Left forelimb (tissue), 1 donor: ENCODE measurements around the gene UBE2E2.

ENCODE experiments used
- DNase-seq: peaks from one replicate; pipeline ENCODE4 v3.0.0-alpha.2; 2018; ENCODE audit warnings: low spot score

The UBE2E2 gene

DNA sequence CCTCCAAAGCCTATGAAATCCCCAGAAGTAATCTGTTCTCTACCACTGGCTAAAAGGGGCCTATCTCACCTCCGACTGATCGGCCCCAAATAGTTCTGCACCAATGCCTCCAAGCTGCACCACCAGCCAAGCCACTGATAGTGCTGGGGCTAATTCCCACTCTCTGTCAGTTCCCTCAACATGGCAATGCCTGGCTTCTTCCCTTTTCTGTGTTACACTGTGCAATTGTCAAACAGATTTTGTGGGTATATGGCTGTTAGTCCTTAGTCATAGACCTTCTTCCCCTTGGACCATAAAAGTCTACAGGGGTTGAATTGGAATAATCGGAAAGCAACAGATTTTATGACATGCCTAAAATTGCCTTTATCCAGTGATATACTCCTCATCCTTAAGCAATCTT lies 9.3 kb upstream of the UBE2E2 start:
- no peak for DNase-seq

- DNase-seq = no peak
These were observed 4.3 kb upstream of the UBE2E2 start for GRCh38 chr3:23198801-23199200.

- DNase-seq = no peak
These were observed 3.5 kb upstream of the UBE2E2 start for GRCh38 chr3:23199649-23200048.

DNA sequence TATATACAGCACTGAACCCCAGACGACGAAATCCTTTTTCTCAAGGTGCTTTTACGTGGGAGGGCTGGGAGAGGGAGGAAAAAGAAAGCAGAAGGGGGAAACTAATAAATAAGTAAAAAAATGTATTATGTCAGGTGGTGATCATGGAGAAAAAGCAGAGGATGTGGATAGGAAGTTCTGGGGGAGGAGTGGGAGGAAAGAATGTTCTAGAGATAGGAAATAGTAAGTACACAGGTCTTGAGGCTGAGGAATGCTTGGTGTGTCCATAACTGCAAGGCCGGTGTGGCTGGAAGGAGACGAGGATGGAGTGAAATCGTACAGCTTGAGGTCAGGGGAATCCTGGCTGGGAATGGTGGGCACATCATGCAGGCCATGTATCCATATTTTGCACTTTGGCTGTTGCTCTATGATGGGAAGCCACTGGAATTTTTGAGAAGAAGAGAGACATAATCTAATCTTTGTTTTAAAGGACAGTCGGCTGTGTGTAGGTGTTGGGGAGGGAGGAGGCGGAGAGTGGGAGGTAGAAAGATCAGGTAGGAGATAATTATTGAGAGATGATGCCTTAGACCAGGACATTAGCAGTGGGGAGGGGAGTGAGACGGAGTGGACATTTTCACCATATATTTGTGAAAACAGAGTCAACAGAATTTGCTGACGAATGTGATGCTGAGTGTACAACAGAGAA lies 1.8 kb upstream of the UBE2E2 start:
- DNase-seq = no peak

DNA sequence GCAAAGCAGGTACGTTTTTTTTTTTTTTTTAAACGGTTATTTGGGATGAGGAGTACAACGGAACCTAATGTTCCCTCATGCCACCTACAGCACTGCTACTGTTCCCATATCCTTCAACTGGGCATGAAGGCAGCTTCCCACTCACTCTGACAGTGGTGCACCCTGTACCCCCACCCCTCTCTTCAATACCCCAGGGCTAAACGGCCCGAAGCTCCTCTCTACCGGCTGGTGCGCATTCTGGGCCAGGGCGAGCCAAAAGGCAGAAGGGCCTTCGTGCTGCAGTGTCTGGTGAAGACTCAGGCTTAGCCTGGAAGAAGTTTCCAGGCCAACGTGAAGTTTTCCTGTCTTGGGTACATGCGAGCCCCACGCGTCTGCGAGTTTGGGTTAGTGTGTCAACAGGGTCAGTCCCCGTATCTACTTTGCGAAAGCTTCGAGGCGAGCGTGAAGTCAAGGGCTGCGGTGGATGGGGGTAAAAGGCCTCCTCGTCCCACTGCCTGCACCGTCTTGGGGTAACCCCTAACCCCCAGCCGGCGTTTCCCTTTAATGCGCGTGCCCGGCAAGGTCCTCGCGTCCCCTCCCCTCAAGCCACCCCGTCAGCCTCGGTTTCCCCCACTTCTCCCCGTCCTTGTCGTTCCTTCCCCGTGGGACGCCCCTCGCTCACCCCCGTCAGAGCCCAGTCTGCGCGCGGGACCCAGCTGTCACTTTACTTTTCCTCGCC lies 765 bp upstream of the UBE2E2 start:
- no peak for DNase-seq

DNA sequence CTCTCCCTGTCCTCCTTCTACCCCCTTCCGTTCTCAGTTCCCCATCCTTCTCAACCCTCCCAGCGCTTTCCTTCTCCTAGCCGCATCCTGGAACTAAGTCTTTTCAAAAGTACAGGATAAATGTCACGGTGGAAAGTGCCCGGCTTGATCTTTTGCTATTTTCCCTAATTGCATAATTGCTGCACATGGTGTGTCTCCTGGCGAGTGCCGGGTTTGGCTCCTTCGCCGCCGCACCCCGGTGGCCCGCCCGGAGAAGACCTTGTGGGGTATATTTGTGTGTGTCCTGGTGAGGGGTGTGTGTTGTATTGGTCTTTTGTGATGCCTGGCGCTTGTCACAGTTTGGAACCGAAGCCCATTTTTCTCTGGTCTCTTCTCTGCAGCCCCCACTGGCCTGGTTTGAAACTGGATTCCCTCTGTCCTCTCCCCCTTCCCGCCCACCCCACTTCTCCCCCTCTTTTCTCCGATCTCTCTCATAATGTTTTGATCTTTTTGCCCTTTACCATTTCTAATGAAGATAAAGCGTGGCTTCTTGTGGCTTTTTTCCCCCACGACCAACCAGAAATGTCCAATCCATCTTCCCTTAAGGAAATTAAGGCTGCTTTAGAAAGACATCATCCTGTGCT lies 692 bp downstream of the UBE2E2 start:
- DNase-seq = peak; percentile 70

GRCh38 chr3:23206366-23206765 lies 3.2 kb downstream of the UBE2E2 start:
- DNase-seq = no peak

GRCh38 chr3:23209103-23209502 lies 6.0 kb downstream of the UBE2E2 start:
- DNase-seq = no peak

DNA sequence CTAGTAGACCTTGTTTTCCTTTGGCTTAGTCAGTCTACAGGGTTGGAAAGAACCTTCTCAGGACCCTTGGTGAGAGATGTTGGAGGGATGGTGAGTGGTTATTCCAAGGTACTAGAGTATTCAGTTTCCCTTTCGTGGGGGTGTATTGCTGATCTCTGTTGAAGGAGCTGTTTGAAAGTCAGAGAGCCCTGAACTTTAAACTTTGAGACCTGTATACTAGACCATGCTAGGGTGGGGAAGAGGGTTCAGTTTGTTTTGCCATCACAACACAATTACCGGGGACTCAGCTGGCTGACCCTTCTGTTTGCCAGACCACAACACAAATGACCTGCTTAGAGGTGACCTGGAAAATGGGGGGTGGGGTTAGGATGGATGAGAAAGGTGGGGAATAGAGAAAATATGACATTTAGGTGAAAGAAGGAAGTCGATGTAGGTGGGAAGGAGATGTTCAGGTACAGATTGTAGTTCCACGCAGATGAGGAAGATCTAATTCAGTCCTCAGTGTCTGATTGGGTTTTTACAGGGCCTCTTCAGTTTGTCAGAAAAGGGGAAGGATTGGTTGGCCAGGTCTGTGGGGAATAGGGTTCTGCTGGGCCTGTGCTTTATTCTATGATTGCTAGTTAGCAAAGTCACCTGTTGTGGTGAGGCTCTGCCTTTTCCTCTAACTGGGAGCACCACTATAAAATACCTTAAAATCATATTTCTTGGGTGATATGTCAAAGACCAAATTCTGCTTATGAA lies 6.8 kb downstream of the UBE2E2 start:
- DNase-seq = no peak

DNA sequence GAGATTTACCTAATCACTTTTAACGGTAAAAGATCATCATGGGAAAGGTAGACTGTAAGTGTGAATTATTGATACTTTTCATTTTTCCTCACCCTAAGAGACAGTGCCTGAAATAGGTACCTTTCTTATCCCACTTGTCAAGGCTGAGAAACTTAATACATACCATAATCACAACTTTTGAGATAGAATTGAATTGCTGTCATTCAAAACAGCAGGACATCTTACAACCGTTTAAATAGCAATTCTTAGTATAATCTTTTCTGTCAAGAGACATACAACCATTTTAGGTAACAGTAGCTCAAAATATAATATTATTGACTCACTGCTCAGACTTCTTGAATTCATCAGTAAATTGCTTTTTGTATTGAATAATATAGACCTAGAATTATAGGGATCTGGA lies 10.7 kb downstream of the UBE2E2 start:
- DNase-seq = no peak

DNA sequence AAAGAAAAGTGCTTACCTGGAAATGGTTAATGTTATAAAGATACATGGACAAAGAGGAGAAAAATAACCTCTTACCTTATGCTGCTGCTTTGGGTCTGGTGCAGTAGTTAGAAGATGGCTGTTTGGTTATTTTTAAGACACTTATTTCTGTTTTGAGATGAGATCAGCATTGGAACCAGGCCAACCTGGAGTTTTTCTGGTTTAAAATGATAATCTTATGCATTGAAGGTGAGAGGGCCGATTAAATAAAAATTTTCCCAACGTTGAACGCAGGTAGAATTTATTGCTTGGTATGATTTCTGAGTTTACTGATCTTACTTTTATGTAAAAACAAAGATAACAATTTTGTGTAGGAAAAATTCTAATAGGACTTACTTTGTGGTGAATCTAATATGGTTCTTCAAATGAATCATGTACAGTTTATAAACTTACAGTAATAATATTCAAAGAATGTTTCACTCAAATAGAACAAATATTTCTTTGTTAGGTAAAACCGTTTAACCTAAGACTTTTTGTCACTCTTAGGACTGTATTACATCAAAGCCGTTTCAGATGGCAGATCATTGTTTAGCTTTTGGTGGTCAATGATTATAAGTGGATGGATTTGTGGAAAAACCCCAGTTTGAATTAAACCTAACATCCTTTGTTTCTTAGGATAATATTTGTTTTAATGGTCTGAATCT lies 14.9 kb downstream of the UBE2E2 start:
- DNase-seq = no peak

DNA sequence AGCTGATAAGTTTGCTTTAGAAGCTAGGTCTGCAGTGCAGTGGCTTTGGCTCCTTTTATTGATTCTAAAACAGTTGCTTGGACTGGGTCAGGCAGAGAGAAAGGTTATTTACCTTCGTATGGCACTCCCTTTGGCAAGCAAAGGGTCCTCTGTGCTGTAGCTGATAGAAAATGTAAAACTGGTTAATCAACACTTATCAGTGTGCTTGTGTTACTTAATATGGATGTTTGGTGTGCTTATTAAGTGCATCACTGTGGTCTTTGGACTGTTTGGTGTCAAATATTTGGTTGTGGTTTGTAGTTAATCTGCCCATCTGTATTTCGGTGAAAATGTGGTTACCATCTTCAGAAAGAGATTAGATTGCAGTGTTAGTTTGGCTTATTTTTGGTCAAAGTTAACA lies 16.0 kb downstream of the UBE2E2 start:
- DNase-seq = no peak

GRCh38 chr3:23219552-23219951 lies 16.4 kb downstream of the UBE2E2 start:
- DNase-seq = no peak

DNA sequence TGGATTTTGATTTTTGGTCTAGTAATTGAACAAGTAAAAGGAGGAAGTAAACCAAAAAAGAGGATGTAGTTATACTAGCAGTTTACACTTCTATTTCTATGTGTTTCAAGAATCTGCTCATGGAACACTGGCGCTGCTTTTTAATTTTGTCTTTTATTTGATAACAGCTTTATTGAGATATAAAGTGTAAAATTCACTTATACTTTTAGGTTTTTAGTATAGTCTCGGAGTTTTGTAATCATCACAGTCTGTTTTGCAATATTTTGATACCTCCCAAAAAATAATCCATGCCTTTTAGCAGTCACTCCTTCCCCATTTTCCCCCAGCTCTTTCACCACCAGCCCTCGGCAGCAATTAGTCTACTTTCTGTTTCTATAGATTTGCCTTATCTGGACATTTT lies 18.0 kb downstream of the UBE2E2 start:
- no peak for DNase-seq

DNA sequence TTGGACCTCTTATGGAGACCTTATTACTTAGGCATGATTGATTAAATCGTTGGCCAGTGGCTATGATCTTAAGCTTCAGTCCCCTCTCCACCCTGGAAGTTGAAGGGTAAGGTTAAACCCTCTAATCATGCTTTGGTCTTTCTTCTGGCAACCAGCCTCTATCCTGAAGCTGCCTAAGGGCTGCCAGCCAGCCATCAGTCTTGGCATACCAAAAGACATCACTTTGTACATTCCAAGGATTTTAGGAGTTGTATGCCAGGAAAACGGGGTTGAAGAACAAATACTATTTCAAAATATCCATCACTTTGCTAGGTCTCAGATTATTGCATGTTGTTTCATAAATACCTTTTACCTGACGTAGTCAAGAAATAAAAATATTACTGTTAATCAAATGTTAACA lies 28.9 kb downstream of the UBE2E2 start:
- DNase-seq = no peak

DNA sequence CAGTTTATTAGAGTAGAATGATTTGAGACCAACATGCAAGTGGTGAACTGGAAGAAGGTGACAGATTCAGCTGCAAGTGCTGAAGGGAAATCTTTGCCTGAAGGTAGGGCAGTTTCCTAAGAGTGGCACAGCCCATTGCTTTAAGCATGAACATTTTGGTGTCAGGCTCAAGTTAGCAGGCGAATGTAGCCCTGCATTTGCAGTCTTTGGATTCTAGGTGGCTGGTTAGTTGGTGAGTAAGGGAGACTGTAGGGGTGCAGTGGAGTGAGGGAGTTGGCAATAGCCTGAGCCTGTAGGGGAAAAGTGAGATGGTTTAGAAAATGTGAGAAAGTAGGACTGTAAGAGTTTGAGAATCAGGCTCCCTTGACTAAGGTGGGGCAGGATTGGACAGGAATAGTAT lies 29.7 kb downstream of the UBE2E2 start:
- no peak for DNase-seq

GRCh38 chr3:23235264-23235663 lies 32.1 kb downstream of the UBE2E2 start:
- DNase-seq = no peak

DNA sequence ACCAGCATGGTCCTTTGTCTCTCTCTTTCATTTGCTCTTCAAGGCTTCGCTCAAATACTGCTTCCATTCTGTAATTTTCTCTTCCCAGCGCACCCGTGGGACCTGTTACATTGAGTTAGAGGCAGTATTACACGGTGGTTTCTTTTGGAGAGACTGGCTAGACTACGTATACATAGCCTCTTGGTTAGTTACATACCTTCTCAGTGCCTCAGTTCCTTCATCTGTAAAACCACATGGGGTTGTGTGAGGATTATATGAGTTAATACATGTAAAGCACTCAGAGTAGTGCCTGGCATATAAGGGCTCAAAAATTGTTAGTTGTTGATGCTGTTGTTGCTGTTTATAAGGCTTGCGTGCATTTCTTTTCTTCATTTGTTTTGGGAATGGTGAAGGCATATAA lies 33.8 kb downstream of the UBE2E2 start:
- DNase-seq = no peak

DNA sequence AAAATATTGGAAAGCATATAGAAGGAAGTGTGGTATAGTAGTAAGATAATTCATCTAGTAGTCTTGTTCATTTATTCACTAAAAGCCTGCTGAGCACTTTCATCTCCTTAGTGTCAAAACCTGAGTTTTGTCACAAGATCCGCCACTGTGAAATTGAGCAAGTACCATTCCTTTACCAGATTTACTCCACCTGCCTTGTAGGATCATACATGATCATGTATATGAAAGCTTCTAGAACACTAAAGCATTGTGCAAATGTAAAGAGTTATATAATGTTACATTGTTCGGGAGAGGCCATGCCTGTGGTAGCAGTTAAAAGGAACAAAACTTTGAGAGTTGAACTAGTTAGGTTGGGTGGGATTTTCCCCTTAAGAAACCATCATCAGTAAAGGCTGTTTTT lies 35.0 kb downstream of the UBE2E2 start:
- no peak for DNase-seq

DNA sequence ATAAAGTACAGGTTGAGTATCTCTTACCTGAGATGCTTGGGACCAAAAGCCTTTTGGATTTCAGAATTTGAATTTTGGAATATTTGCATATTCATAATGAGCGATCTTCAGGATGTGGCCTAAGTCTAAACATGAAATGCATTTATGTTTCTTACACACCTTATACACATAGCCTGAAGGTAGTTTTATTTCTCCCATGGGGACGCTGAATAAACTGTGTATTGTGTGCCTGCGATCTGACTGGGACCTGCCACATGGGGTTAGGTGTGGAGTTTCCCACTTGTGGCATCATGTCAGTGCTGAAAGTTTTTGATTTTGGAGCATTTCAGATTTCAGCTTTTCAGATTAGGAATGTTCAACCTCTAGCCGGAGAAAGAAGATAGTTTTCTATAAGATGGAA lies 35.5 kb downstream of the UBE2E2 start:
- DNase-seq = no peak

DNA sequence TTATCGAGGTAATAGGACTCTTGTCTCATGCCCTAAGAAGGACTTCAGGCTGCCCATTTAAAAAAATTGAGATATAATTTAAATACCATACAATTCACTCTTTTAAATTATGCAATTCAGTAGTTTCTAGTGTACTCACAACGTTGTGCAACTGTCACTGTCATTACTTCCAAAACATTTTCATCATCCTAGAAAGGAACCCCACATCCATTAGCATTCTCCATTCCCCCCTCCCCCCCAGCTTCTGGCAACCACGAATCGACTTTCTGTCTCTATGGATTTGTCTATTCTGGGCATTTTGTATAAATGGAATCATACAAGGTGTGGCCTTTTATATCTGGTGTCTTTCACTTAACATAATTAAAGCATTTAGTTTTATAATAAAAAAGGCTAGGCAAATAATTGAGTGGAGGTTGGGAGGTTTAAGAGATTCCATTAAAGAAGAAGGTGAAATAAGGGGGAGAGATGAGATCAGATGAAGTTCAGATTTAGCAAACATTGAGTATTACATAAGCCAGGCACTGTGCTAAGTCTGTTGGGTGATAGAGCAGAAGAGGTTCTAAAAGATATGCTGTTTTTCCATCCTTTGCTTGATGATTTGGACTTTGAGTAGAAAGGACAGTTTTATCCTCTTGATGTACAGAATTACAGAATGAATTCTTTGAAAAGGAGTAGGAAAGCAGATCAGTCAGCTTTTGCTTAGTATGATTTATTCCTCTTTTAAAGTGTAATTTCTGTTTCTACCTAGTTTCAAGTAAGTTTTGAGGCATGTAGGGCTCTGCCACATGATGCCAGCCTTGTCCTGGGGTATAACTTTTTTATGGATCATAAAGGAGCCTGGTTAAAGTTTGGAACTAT lies 36.3 kb downstream of the UBE2E2 start:
- DNase-seq = no peak
